ENCODE measurements around the gene TNNT2. TPM values are rescaled to one million over a fixed set of nuclear protein-coding genes. Genes with fewer than 3 reads are reported as not detected.
A peak's percentile ranks its signal among the peaks of the same experiment; 100 is the strongest.

TNNT2 gene
- total and polyA plus RNA-seq, 11 donors: 5,987 to 28,496 (median 7,745) TPM

- DNase-seq: peak in 3 of 5 donors; percentile 8 to 19 (median 15)
- Histone ChIP-seq H3K27me3 (no peaks in the 10 kb centered on the region), H3K4me3 (no peak overlapping the region), H3K9me3 (no peaks in the 10 kb centered on the region), H3K4me1 (peaks cover 0 to 13% (median 0%) of the 10 kb centered on the region in 12 donors), H3K36me3 (no peaks in the 10 kb centered on the region), H3K27ac (no peak overlapping the region)
- no peak for ATAC-seq
- TF ChIP-seq CTCF (IDR thresholded peaks at IDR 0.05) (no peak), POLR2A (IDR thresholded peaks at IDR 0.05) (no peak)
- WGBS, 4 donors: 37 to 47% (median 38%) methylated on average over 7 of the region's 7 CpGs
- intact Hi-C loops (cut with DNase I): loop anchor here in 8 of 10 donors (1.0 to 5.0 kb wide), 9 partner anchors 35 to 165 kb away; no protein-coding TSS in a partner anchor
Observed at GRCh38 chr1:201347498-201348210, 29.8 kb downstream of the TNNT2 start.

- Histone ChIP-seq H3K4me1 (peaks cover 0 to 13% (median 0%) of the 10 kb centered on the region in 12 donors), H3K27ac (no peak overlapping the region), H3K4me3 (no peak overlapping the region), H3K9me3 (peaks cover 0 to 3% (median 0%) of the 10 kb centered on the region in 12 donors), H3K27me3 (no peaks in the 10 kb centered on the region), H3K36me3 (no peaks in the 10 kb centered on the region)
- ATAC-seq: peak in 1 of 4 donors; percentile 2
- TF ChIP-seq CTCF (IDR thresholded peaks at IDR 0.05): no peak
- TF ChIP-seq POLR2A (IDR thresholded peaks at IDR 0.05): no peak
- intact Hi-C loops (cut with DNase I): loop anchor here in 8 of 10 donors (1.0 to 5.0 kb wide), 9 partner anchors 35 to 165 kb away; no protein-coding TSS in a partner anchor
- no peak for DNase-seq
- WGBS, 4 donors: 20 to 57% (median 49%) methylated on average over 2 of the region's 2 CpGs
Observed at GRCh38 chr1:201346987-201347386, 30.5 kb downstream of the TNNT2 start.

- TF ChIP-seq POLR2A (IDR thresholded peaks at IDR 0.05): no peak
- peak; percentile 44 to 77 (median 60) for TF ChIP-seq CTCF (IDR thresholded peaks at IDR 0.05)
- ATAC-seq (peak in 3 of 4 donors; percentile 17 to 56 (median 38)), DNase-seq (peak in 3 of 5 donors; percentile 40 to 46 (median 41))
- WGBS, 4 donors: 48 to 62% (median 58%) methylated on average over 5 of the region's 5 CpGs
- Histone ChIP-seq H3K4me1 (peaks cover 0 to 13% (median 0%) of the 10 kb centered on the region in 12 donors), H3K36me3 (no peaks in the 10 kb centered on the region), H3K27ac (no peak overlapping the region), H3K27me3 (no peaks in the 10 kb centered on the region), H3K4me3 (no peak overlapping the region), H3K9me3 (peaks cover 0 to 8% (median 0%) of the 10 kb centered on the region in 12 donors)
- intact Hi-C loops (cut with DNase I): loop anchor here in 8 of 10 donors (1.0 to 5.0 kb wide), 9 partner anchors 34 to 166 kb away; no protein-coding TSS in a partner anchor
Observed at GRCh38 chr1:201346337-201346939, 31.0 kb downstream of the TNNT2 start.

- Histone ChIP-seq H3K27me3 (no peaks in the 10 kb centered on the region), H3K9me3 (peaks cover 0 to 11% (median 0%) of the 10 kb centered on the region in 12 donors), H3K4me1 (peaks cover 0 to 13% (median 0%) of the 10 kb centered on the region in 12 donors), H3K4me3 (no peak overlapping the region), H3K36me3 (no peaks in the 10 kb centered on the region), H3K27ac (no peak overlapping the region)
- intact Hi-C loops (cut with DNase I): loop anchor here in 6 of 10 donors (5.0 kb wide), 6 partner anchors 33 to 167 kb away; no protein-coding TSS in a partner anchor
- WGBS, 4 donors: 96 to 100% (median 97%) methylated on average over 5 of the region's 5 CpGs
- DNase-seq (peak in 1 of 5 donors; percentile 24), ATAC-seq (no peak)
- TF ChIP-seq CTCF (IDR thresholded peaks at IDR 0.05) (no peak), POLR2A (IDR thresholded peaks at IDR 0.05) (no peak)
Observed at GRCh38 chr1:201345081-201345355, 32.5 kb downstream of the TNNT2 start.
